ENCODE measurements around the gene TRAK2. TPM values are rescaled to one million over a fixed set of nuclear protein-coding genes. Genes with fewer than 3 reads are reported as not detected.

The TRAK2 gene
- total and polyA plus RNA-seq, 2 donors (not counting 3 experiments of a cell fraction or from before 2014, with no cell fraction given): 9.7 to 35.7 TPM

GRCh38 chr2:201329409-201329808 is 121.8 kb downstream of the TRAK2 start:
- POLR2A ChIA-PET: no interaction called here
- Histone ChIP-seq H3K27ac (ENCODE audit: insufficient read depth, low read depth, low read length) (no peak overlapping the region), H3K27me3 (ENCODE audit: control insufficient read depth in 2 of 2, insufficient read depth in 2 of 2, low read length in 2 of 2) (no peaks in the 10 kb centered on the region), H3K9ac (replicated peaks; ENCODE audit: extremely low read depth, insufficient read depth, low read length) (no peak overlapping the region), H3K79me2 (ENCODE audit: control insufficient read depth, insufficient read depth, low read length) (no peaks in the 10 kb centered on the region), H3K9me1 (replicated peaks; ENCODE audit: control insufficient read depth, extremely low read depth, insufficient read depth, low read length) (no peaks in the 10 kb centered on the region), H3K9me3 (replicated peaks; ENCODE audit: control insufficient read depth, insufficient read depth, low read length) (no peaks in the 10 kb centered on the region), H3K4me3 (replicated peaks in 1 of 3; ENCODE audit: insufficient read depth in 1 of 3, low read depth in 1 of 3, low read length in 3 of 3) (no peak overlapping the region), H2AFZ (ENCODE audit: low read depth, low read length) (no peak overlapping the region), H4K20me1 (replicated peaks; ENCODE audit: control insufficient read depth, extremely low read depth, insufficient read depth, low read length) (no peaks in the 10 kb centered on the region), H3K36me3 (ENCODE audit: control insufficient read depth in 2 of 2, extremely low read depth in 1 of 2, insufficient read depth in 2 of 2, low read length in 2 of 2) (no peaks in the 10 kb centered on the region), H3K4me1 (ENCODE audit: control insufficient read depth, extremely low read depth, insufficient read depth, low read length) (no peaks in the 10 kb centered on the region), H3K4me2 (ENCODE audit: insufficient read depth, low read length) (no peak overlapping the region)
- TF ChIP-seq, protein P1, sequence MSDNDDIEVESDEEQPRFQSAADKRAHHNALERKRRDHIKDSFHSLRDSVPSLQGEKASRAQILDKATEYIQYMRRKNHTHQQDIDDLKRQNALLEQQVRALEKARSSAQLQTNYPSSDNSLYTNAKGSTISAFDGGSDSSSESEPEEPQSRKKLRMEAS (IDR thresholded peaks at IDR 0.05; ENCODE audit: insufficient read depth, insufficient read length): no peak
- no peak for TF ChIP-seq MYC (IDR thresholded peaks at IDR 0.05; ENCODE audit: low read depth, low read length)
- TF ChIP-seq POLR2AphosphoS5 (IDR thresholded peaks at IDR 0.05; ENCODE audit: insufficient read depth, low read depth, low read length): no peak
- TF ChIP-seq, protein P2, sequence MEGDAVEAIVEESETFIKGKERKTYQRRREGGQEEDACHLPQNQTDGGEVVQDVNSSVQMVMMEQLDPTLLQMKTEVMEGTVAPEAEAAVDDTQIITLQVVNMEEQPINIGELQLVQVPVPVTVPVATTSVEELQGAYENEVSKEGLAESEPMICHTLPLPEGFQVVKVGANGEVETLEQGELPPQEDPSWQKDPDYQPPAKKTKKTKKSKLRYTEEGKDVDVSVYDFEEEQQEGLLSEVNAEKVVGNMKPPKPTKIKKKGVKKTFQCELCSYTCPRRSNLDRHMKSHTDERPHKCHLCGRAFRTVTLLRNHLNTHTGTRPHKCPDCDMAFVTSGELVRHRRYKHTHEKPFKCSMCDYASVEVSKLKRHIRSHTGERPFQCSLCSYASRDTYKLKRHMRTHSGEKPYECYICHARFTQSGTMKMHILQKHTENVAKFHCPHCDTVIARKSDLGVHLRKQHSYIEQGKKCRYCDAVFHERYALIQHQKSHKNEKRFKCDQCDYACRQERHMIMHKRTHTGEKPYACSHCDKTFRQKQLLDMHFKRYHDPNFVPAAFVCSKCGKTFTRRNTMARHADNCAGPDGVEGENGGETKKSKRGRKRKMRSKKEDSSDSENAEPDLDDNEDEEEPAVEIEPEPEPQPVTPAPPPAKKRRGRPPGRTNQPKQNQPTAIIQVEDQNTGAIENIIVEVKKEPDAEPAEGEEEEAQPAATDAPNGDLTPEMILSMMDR (IDR thresholded peaks at IDR 0.05; ENCODE audit: extremely low read depth in 1 of 2, insufficient read depth in 1 of 2, low read depth in 1 of 2, low read length in 2 of 2): no peak
- TF ChIP-seq JUN (IDR thresholded peaks at IDR 0.05; ENCODE audit: borderline replicate concordance, insufficient read depth, insufficient read length, low read depth): no peak
- no peak for TF ChIP-seq EZH2 (IDR thresholded peaks at IDR 0.05; ENCODE audit: borderline replicate concordance, low read depth, low read length, severe bottlenecking)
- no peak for TF ChIP-seq FOS (IDR thresholded peaks at IDR 0.05; ENCODE audit: borderline replicate concordance, insufficient read depth, low read length)
- TF ChIP-seq GATA2 (IDR thresholded peaks at IDR 0.05; ENCODE audit: insufficient read depth, insufficient read length, low read depth, low read length): no peak
- TF ChIP-seq POLR2A (IDR thresholded peaks at IDR 0.05; ENCODE audit: low read depth, low read length): no peak
- DNase-seq (ENCODE audit: low read depth, low spot score): no peak
- CTCF ChIA-PET: no interaction called here
- no peak for FAIRE-seq
- dilution Hi-C loops (cut with MboI; ENCODE audit: extremely low pct_ligation_motif_present, low sequenced_read_pairs) (no loop called here), intact Hi-C loops (cut with micrococcal nuclease) (no loop called here)
- no TSS peak for BruUV-seq (replicated peaks)

All from endothelial cell of umbilical vein (primary cell).